NCI-H510A treated with DMSO at 0.1 percent for 48 hours (cell line): ENCODE results near the gene FAM47E.
A peak's percentile ranks its signal among the peaks of the same experiment; 100 is the strongest.

ENCODE experiments used
- DNase-seq: peaks from one replicate; lab custom pipeline; 2025; lab: John Stamatoyannopoulos, UW

Gene FAM47E

GRCh38 chr4:76251441-76252270 is at the start of gene FAM47E:
Gene FAM47E (plus strand): TSS chr4:76251721. CDS start chr4:76251747, 26 bp downstream.
- peak; percentile 83 for DNase-seq

- no peak for DNase-seq
These were observed 48.0 kb upstream of the FAM47E start for GRCh38 chr4:76203541-76203940.

GRCh38 chr4:76204936-76205335 is 46.6 kb upstream of the FAM47E start:
- DNase-seq = no peak

- no peak for DNase-seq
These were observed 46.0 kb upstream of the FAM47E start for GRCh38 chr4:76205476-76205875.

GRCh38 chr4:76206222-76206942 is 45.1 kb upstream of the FAM47E start:
- no peak for DNase-seq

GRCh38 chr4:76207549-76207948 is 44.0 kb upstream of the FAM47E start:
- no peak for DNase-seq

- peak; percentile 86 for DNase-seq
These were observed 43.3 kb upstream of the FAM47E start for GRCh38 chr4:76208005-76208765.

- no peak for DNase-seq
These were observed 41.6 kb upstream of the FAM47E start for GRCh38 chr4:76209881-76210280.

- no peak for DNase-seq
These were observed 41.1 kb upstream of the FAM47E start for GRCh38 chr4:76210452-76210851.

- DNase-seq = peak; percentile 23
These were observed 39.5 kb upstream of the FAM47E start for GRCh38 chr4:76211769-76212708.

GRCh38 chr4:76212851-76213414 is 38.6 kb upstream of the FAM47E start:
- DNase-seq = peak; percentile 70

GRCh38 chr4:76213415-76214176 is 37.9 kb upstream of the FAM47E start, which contains the start of gene SCARB2:
Gene SCARB2 (minus strand): TSS chr4:76213824. CDS start chr4:76213543, 281 bp downstream.
- peak; percentile 74 for DNase-seq

GRCh38 chr4:76214177-76214675 is 37.3 kb upstream of the FAM47E start:
- peak; percentile 74 for DNase-seq

- DNase-seq = no peak
These were observed 36.4 kb upstream of the FAM47E start for GRCh38 chr4:76215077-76215476.

GRCh38 chr4:76216524-76216923 is 35.0 kb upstream of the FAM47E start:
- DNase-seq = no peak

- DNase-seq = peak; percentile 16
These were observed 34.3 kb upstream of the FAM47E start for GRCh38 chr4:76216975-76217814.

GRCh38 chr4:76219299-76220055 is 32.0 kb upstream of the FAM47E start:
- DNase-seq = no peak

GRCh38 chr4:76224171-76224570 is 27.4 kb upstream of the FAM47E start:
- no peak for DNase-seq
